SK-N-SH (cell line): ENCODE results near the gene FKRP. TPM values are rescaled to one million over a fixed set of nuclear protein-coding genes. Genes with fewer than 3 reads are reported as not detected.

Experiments used
- CTCF ChIA-PET: fragments of 300-600, 350-600 bp; formaldehyde crosslinking; extraction: SDS; loops from one replicate; lab custom pipeline; 2021; lab: Yijun Ruan, JAX
- POLR2A ChIA-PET: fragments of 350-600 bp; sonication (Branson Sonifier 250); formaldehyde crosslinking; extraction: SDS; loops from one replicate; lab custom pipeline; 2020; ENCODE audit warnings: antibody characterized with exemption, inconsistent platforms; lab: Yijun Ruan, JAX
- DNase-seq: peaks from one replicate; pipeline ENCODE4 v3.0.0; 2012
- H2AFZ ChIP-seq: fragments of 200-600 bp; sonication (generic); 2 replicates; pipeline ENCODE4 v1.8.1; 2016; ENCODE audit warnings: antibody characterized with exemption, mild to moderate bottlenecking, low read depth
- H3F3A ChIP-seq: fragments of 200-600 bp; sonication (generic); replicated peaks from 2 replicates; pipeline ENCODE3; 2016; ENCODE audit warnings: antibody characterized with exemption, mild to moderate bottlenecking; ENCODE audit not compliant: insufficient read depth
- H3K27ac ChIP-seq, 2 experiments: fragments of 200-500 bp in 1 of 2; fragments of 200-600 bp in 1 of 2; sonication (Bioruptor generic) in 1 of 2; sonication (generic), shearing (Covaris generic) in 1 of 2; 2 replicates each; pipeline versions ENCODE4 v1.5.1 to v1.6.1; 2014 to 2016; ENCODE audit warnings: low read depth in 2 of 2, inconsistent platforms in 1 of 2, low read length in 1 of 2, mild to moderate bottlenecking in 1 of 2, mixed read lengths in 1 of 2
- H3K27me3 ChIP-seq: fragments of 200-600 bp; sonication (generic), shearing (Covaris generic); 2 replicates; pipeline ENCODE4 v1.6.1; 2016; ENCODE audit warnings: mixed run types; ENCODE audit not compliant: insufficient read depth
- H3K36me3 ChIP-seq, 2 experiments: fragments of 200-500 bp in 1 of 2; fragments of 200-600 bp in 1 of 2; sonication (Bioruptor generic) in 1 of 2; sonication (generic) in 1 of 2; replicated peaks in 1 of 2; 2 replicates each; pipeline versions ENCODE3 to v1.5.1; 2014 to 2016; ENCODE audit warnings: low read length in 1 of 2, mild to moderate bottlenecking in 1 of 2; ENCODE audit not compliant: insufficient read depth in 2 of 2, control insufficient read depth in 1 of 2
- H3K4me1 ChIP-seq, 2 experiments: fragments of 200-500 bp in 1 of 2; fragments of 200-600 bp in 1 of 2; sonication (Bioruptor generic) in 1 of 2; sonication (generic), shearing (Covaris generic) in 1 of 2; 2 replicates each; pipeline versions ENCODE4 v1.5.1 to v1.6.1; 2014 to 2016; ENCODE audit warnings: low read depth in 1 of 2, low read length in 1 of 2, mixed run types in 1 of 2; ENCODE audit not compliant: insufficient read depth in 2 of 2, control insufficient read depth in 1 of 2
- H3K4me2 ChIP-seq: fragments of 200-600 bp; sonication (generic), shearing (Covaris generic); 2 replicates; pipeline ENCODE4 v1.6.1; 2017; ENCODE audit warnings: mixed run types
- H3K4me3 ChIP-seq, 2 experiments: fragments of 200-500 bp in 1 of 2; fragments of 200-600 bp in 1 of 2; sonication (Bioruptor generic) in 1 of 2; sonication (generic), shearing (Covaris generic) in 1 of 2; 2 replicates each; pipeline versions ENCODE4 v1.5.1 to v1.8.1; 2014 to 2016; ENCODE audit warnings: low read depth in 2 of 2, inconsistent platforms in 1 of 2, low read length in 1 of 2, mild to moderate bottlenecking in 1 of 2, mixed read lengths in 1 of 2, moderate library complexity in 1 of 2
- H3K79me2 ChIP-seq: fragments of 200-600 bp; sonication (generic); 2 replicates; pipeline ENCODE4 v1.8.1; 2017; ENCODE audit warnings: mild to moderate bottlenecking; ENCODE audit not compliant: insufficient read depth
- H3K9ac ChIP-seq: fragments of 200-600 bp; sonication (generic); 2 replicates; pipeline ENCODE4 v1.6.1; 2017; ENCODE audit warnings: mixed run types
- H3K9me2 ChIP-seq: fragments of 200-600 bp; sonication (generic); 2 replicates; pipeline ENCODE4 v1.6.1; 2017; ENCODE audit warnings: mixed run types
- H3K9me3 ChIP-seq: fragments of 200-600 bp; sonication (generic); 2 replicates; pipeline ENCODE4 v1.6.1; 2017; ENCODE audit warnings: mixed run types, mild to moderate bottlenecking, moderate library complexity
- H4K20me1 ChIP-seq: fragments of 200-600 bp; sonication (generic); 2 replicates; pipeline ENCODE4 v1.6.1; 2017; ENCODE audit warnings: mild to moderate bottlenecking, mixed run types; ENCODE audit not compliant: insufficient read depth
- CHD2 ChIP-seq: fragments of 150-350 bp; IDR thresholded peaks from 2 replicates; pipeline ENCODE4 v1.6.1; 2018; ENCODE audit warnings: low read length; ENCODE audit not compliant: partially characterized antibody
- CTCF ChIP-seq: fragments of 200-600 bp; sonication (generic); IDR thresholded peaks from 2 replicates; pipeline ENCODE4 v1.6.1; 2017; ENCODE audit warnings: antibody characterized with exemption, mild to moderate bottlenecking, moderate library complexity
- EP300 ChIP-seq, 2 experiments: IDR thresholded peaks; 2 replicates each; pipeline versions ENCODE4 v1.4.0 to v1.6.1; 2012; ENCODE audit warnings: borderline replicate concordance in 1 of 2, low read depth in 1 of 2, low read length in 1 of 2
- JUND ChIP-seq: IDR thresholded peaks from 2 replicates; pipeline ENCODE4 v1.4.0; 2012
- NFIC ChIP-seq: IDR thresholded peaks from 2 replicates; pipeline ENCODE4 v1.4.0; 2012; ENCODE audit warnings: borderline replicate concordance
- RCOR1 ChIP-seq: fragments of 150-350 bp; IDR thresholded peaks from 2 replicates; pipeline ENCODE4 v1.6.1; 2017; ENCODE audit warnings: antibody characterized with exemption, low read length
- RFX5 ChIP-seq: IDR thresholded peaks from 2 replicates; pipeline ENCODE4 v1.6.1; 2012; ENCODE audit warnings: mild to moderate bottlenecking, improper control_type of control experiment, low read length
- RXRA ChIP-seq: IDR thresholded peaks from 2 replicates; pipeline ENCODE4 v1.4.0; 2012; ENCODE audit warnings: low read depth, mild to moderate bottlenecking, borderline replicate concordance
- SIN3A ChIP-seq: IDR thresholded peaks from 2 replicates; pipeline ENCODE4 v1.6.1; 2012; ENCODE audit warnings: low read depth, mild to moderate bottlenecking, low read length, moderate library complexity, borderline replicate concordance
- TCF12 ChIP-seq: IDR thresholded peaks from 2 replicates; pipeline ENCODE4 v1.4.0; 2012
- TEAD4 ChIP-seq: IDR thresholded peaks from 2 replicates; pipeline ENCODE4 v1.4.0; 2012; ENCODE audit warnings: mild to moderate bottlenecking, borderline replicate concordance; ENCODE audit not compliant: insufficient read depth
- WGBS: methylation state at CpG from one replicate; pipeline ENCODE4 v1.1.6; 2017; ENCODE audit warnings: low lambda C conversion rate; 5-methylcytosine and 5-hydroxymethylcytosine counted together
- polyA plus RNA-seq, 3 experiments: library from polyadenylated mRNA; depleted of rRNA; stranded (reverse); fragments of >200 nt; gene quantifications; 2 replicates each; pipeline ENCODE4 v1.2.3, GENCODE V29; 2012

The FKRP gene
- polyA plus RNA-seq, 1 of the 3 experiments (the other 2 are of a cell fraction) = 37.3 TPM

- peak; percentile 52 for DNase-seq
- H3K27ac ChIP-seq = no peak overlapping the region
- WGBS = 79% methylated on average over 5 of the region's 5 CpGs
- no peaks in the 10 kb centered on the region for H3K9me3 ChIP-seq
- POLR2A ChIA-PET = no interaction called here
- no peak overlapping the region for H2AFZ ChIP-seq
- peaks cover 0 to 10% of the 10 kb centered on the region in 2 experiments; a peak in 1 of 4 replicates for H3K4me1 ChIP-seq
- no peaks in the 10 kb centered on the region for H3K36me3 ChIP-seq
- H3K4me2 ChIP-seq = no peak overlapping the region
- peaks cover 14% of the 10 kb centered on the region for H3K79me2 ChIP-seq
- CTCF ChIA-PET = interaction anchor here (1.0 to 1.3 kb wide), 3 partner anchors 28 to 48 kb away, joined by 3 to 4 read pairs (median 3); no protein-coding TSS in a partner anchor
- H3K9me2 ChIP-seq = no peaks in the 10 kb centered on the region
- no peak overlapping the region for H3K9ac ChIP-seq
- no peak overlapping the region for H3K4me3 ChIP-seq
- H4K20me1 ChIP-seq = no peaks in the 10 kb centered on the region
- peaks cover 21% of the 10 kb centered on the region for H3F3A ChIP-seq
- TF ChIP-seq NFIC (no peak), RCOR1 (peak; percentile 14; the same call in 1 of the 2 replicates), JUND (no peak), TCF12 (no peak), TEAD4 (no peak), EP300 (IDR thresholded peaks at IDR 0.05; ENCODE audit: borderline replicate concordance in 1 of 2, low read depth in 1 of 2, low read length in 1 of 2) (peak in 1 of 2 experiments; percentile 29; a peak in 1 of 4 replicates)
- no peaks in the 10 kb centered on the region for H3K27me3 ChIP-seq
These were observed 46.1 kb downstream of the FKRP start for GRCh38 chr19:46791944-46792343.

- no peaks in the 10 kb centered on the region for H3K9me3 ChIP-seq
- 100% methylated on average over 1 of the region's 1 CpG for WGBS
- no peak overlapping the region for H3K4me3 ChIP-seq
- no peak overlapping the region for H3K9ac ChIP-seq
- ChIA-PET CTCF (interaction anchor here (0.9 to 3.1 kb wide), 2 partner anchors 40 to 42 kb away, joined by 3 to 8 read pairs; no protein-coding TSS in a partner anchor), POLR2A (no interaction called here)
- H4K20me1 ChIP-seq = no peaks in the 10 kb centered on the region
- no peak overlapping the region for H2AFZ ChIP-seq
- H3K4me2 ChIP-seq = no peak overlapping the region
- no peaks in the 10 kb centered on the region for H3K9me2 ChIP-seq
- H3K4me1 ChIP-seq = peaks cover 0 to 4% of the 10 kb centered on the region in 2 experiments; a peak in 1 of 4 replicates
- H3K36me3 ChIP-seq = no peaks in the 10 kb centered on the region
- peaks cover 11% of the 10 kb centered on the region for H3F3A ChIP-seq
- no peak for DNase-seq
- H3K27ac ChIP-seq = no peak overlapping the region
- TF ChIP-seq RXRA = no peak
- TF ChIP-seq SIN3A = no peak
- no peak for TF ChIP-seq RCOR1
- TF ChIP-seq RFX5 = no peak
- TF ChIP-seq TEAD4 = no peak
- TF ChIP-seq CHD2 = no peak
- no peak for TF ChIP-seq CTCF
- TF ChIP-seq, all 33 proteins: peak for 0
- Histone ChIP-seq H3K79me2 (no peaks in the 10 kb centered on the region), H3K27me3 (no peaks in the 10 kb centered on the region)
These were observed 52.0 kb downstream of the FKRP start for GRCh38 chr19:46797881-46798280.
